GM19467 (cell line): Measurements from ENCODE around the gene FUT2.
"Not testable (repeated sequence)": the region's sequence is repeated elsewhere in the genome, so short reads cannot be mapped to it uniquely, and the experiment has no call there.

ENCODE experiments used
- ATAC-seq: cut with Tn5 transposase; IDR thresholded peaks from one replicate; pipeline ENCODE4 v1.9.1; 2021; ENCODE audit warnings: mild to moderate bottlenecking, moderate library complexity; ENCODE audit not compliant: unreplicated experiment

Gene FUT2

GRCh38 chr19:48698046-48698445 lies 2.3 kb downstream of the FUT2 start:
- no peak for ATAC-seq

GRCh38 chr19:48702701-48703100 lies 6.9 kb downstream of the FUT2 start:
- no peak for ATAC-seq

GRCh38 chr19:48703316-48703715 lies 7.5 kb downstream of the FUT2 start:
- no peak for ATAC-seq

GRCh38 chr19:48705431-48705830 lies 9.7 kb downstream of the FUT2 start:
- no peak for ATAC-seq

GRCh38 chr19:48708471-48708870 lies 12.7 kb downstream of the FUT2 start:
- ATAC-seq, result no peak

GRCh38 chr19:48711106-48711662 lies 15.4 kb downstream of the FUT2 start:
- no peak for ATAC-seq

- no peak for ATAC-seq
Observed at GRCh38 chr19:48713041-48713863, 17.5 kb downstream of the FUT2 start.

- ATAC-seq, result peak; percentile 89
Observed at GRCh38 chr19:48713864-48714755, 18.3 kb downstream of the FUT2 start.

GRCh38 chr19:48714759-48715675 lies 19.2 kb downstream of the FUT2 start:
- ATAC-seq, result no peak

GRCh38 chr19:48715681-48716171 lies 20.0 kb downstream of the FUT2 start:
- ATAC-seq, result no peak

GRCh38 chr19:48716562-48717291 lies 21.0 kb downstream of the FUT2 start:
- ATAC-seq, result no peak

- not testable (repeated sequence) for ATAC-seq
Observed at GRCh38 chr19:48718106-48718505, 22.3 kb downstream of the FUT2 start.

- no peak for ATAC-seq
Observed at GRCh38 chr19:48718711-48719231, 23.0 kb downstream of the FUT2 start.

- ATAC-seq, result no peak
Observed at GRCh38 chr19:48719263-48720171, 23.7 kb downstream of the FUT2 start, which contains the start of gene MAMSTR. MAMSTR (minus strand) TSS chr19:48719725; CDS start chr19:48719031, 694 bp downstream.

GRCh38 chr19:48720251-48720612 lies 24.5 kb downstream of the FUT2 start:
- no peak for ATAC-seq

GRCh38 chr19:48720613-48721296 lies 25.0 kb downstream of the FUT2 start:
- ATAC-seq, result peak; percentile 78

- no peak for ATAC-seq
Observed at GRCh38 chr19:48722196-48722708, 26.5 kb downstream of the FUT2 start.
